AG04450 (cell line): ENCODE results near the gene AKAP6. TPM values are rescaled to one million over a fixed set of nuclear protein-coding genes. Genes with fewer than 3 reads are reported as not detected.

Experiments
- CTCF ChIA-PET: fragments of 300-600, 350-600 bp; formaldehyde crosslinking; extraction: SDS; loops from one replicate; lab custom pipeline; 2022; ENCODE audit warnings: antibody characterized with exemption, inconsistent platforms; lab: Charles Lee
- POLR2A ChIA-PET: fragments of 350-600 bp; formaldehyde crosslinking; extraction: SDS; loops from one replicate; lab custom pipeline; 2021; ENCODE audit warnings: antibody characterized with exemption, inconsistent platforms; lab: Yijun Ruan, JAX
- DNase-seq: peaks from one replicate; pipeline ENCODE4 v3.0.0-alpha.2; 2011; ENCODE audit warnings: low read depth, low spot score
- H3K27ac ChIP-seq: one replicate; pipeline ENCODE4 v1.5.1; 2012; ENCODE audit warnings: low read depth, low read length, control low read depth
- H3K27me3 ChIP-seq: one replicate; pipeline ENCODE4 v1.6.0; 2012; ENCODE audit warnings: low read length; ENCODE audit not compliant: control insufficient read depth, insufficient read depth
- H3K4me3 ChIP-seq: 2 replicates; pipeline ENCODE4 v1.5.1; 2011; ENCODE audit warnings: mild to moderate bottlenecking, low read depth, low read length, control low read depth
- H3K9me3 ChIP-seq: 2 replicates; pipeline ENCODE4 v1.5.1; 2012; ENCODE audit warnings: low read length; ENCODE audit not compliant: control insufficient read depth, insufficient read depth
- CTCF ChIP-seq: IDR thresholded peaks from 2 replicates; pipeline ENCODE4 v1.5.1; 2011; ENCODE audit warnings: low read depth, low read length, control low read depth, inconsistent platforms
- polyA plus RNA-seq: library from polyadenylated mRNA; depleted of rRNA; stranded (reverse); fragments of >200 nt; gene quantifications from 2 replicates; pipeline ENCODE4 v1.2.3, GENCODE V29; 2011

The AKAP6 gene
- polyA plus RNA-seq, 1 experiment = 0.78 TPM

GRCh38 chr14:32393119-32393518 lies 64.0 kb downstream of the AKAP6 start:
- CTCF ChIA-PET = no interaction called here
- Histone ChIP-seq H3K27ac (no peak overlapping the region), H3K4me3 (no peak overlapping the region), H3K9me3 (no peaks in the 10 kb centered on the region), H3K27me3 (peaks cover 5% of the 10 kb centered on the region)
- TF ChIP-seq CTCF = no peak
- no peak for DNase-seq
- POLR2A ChIA-PET = no interaction called here

GRCh38 chr14:32394038-32394437 lies 64.9 kb downstream of the AKAP6 start:
- peaks cover 5% of the 10 kb centered on the region for H3K27me3 ChIP-seq
- POLR2A ChIA-PET = no interaction called here
- DNase-seq = no peak

GRCh38 chr14:32396885-32397284 lies 67.8 kb downstream of the AKAP6 start:
- Histone ChIP-seq H3K27ac (no peak overlapping the region), H3K4me3 (no peak overlapping the region), H3K27me3 (no peaks in the 10 kb centered on the region), H3K9me3 (no peaks in the 10 kb centered on the region)
- CTCF ChIA-PET = interaction anchor here (1.2 to 1.5 kb wide), 2 partner anchors 14 to 84 kb away, joined by 3 to 4 read pairs; no protein-coding TSS in a partner anchor
- no peak for TF ChIP-seq CTCF
- POLR2A ChIA-PET = no interaction called here
- DNase-seq = no peak

More at GRCh38 chr14:32394038-32394437, 64.9 kb downstream of the AKAP6 start:
- CTCF ChIA-PET = no interaction called here
- TF ChIP-seq CTCF = no peak
- Histone ChIP-seq H3K4me3 (no peak overlapping the region), H3K27ac (no peak overlapping the region), H3K9me3 (no peaks in the 10 kb centered on the region)

GRCh38 chr14:32397861-32398640 lies 69.0 kb downstream of the AKAP6 start:
- H3K27me3 ChIP-seq = no peaks in the 10 kb centered on the region
- no peak overlapping the region for H3K4me3 ChIP-seq
- CTCF ChIA-PET = interaction anchor here (0.6 to 1.5 kb wide), 3 partner anchors 15 to 1943 kb away, joined by 3 to 4 read pairs (median 4); no protein-coding TSS in a partner anchor
- no peak for DNase-seq
- H3K9me3 ChIP-seq = no peaks in the 10 kb centered on the region
- no peak for TF ChIP-seq CTCF
- POLR2A ChIA-PET = interaction anchor here (0.7 kb wide), 1 partner anchor 346 kb away, joined by 4 read pairs; no protein-coding TSS in a partner anchor
- H3K27ac ChIP-seq = no peak overlapping the region

GRCh38 chr14:32399920-32400319 lies 70.8 kb downstream of the AKAP6 start:
- no peak for TF ChIP-seq CTCF
- no peak for DNase-seq
- H3K9me3 ChIP-seq = no peaks in the 10 kb centered on the region
- CTCF ChIA-PET = interaction anchor here (0.7 to 1.3 kb wide), 2 partner anchors 25 to 145 kb away, joined by 5 to 6 read pairs; no protein-coding TSS in a partner anchor
- no peak overlapping the region for H3K4me3 ChIP-seq
- POLR2A ChIA-PET = no interaction called here
- H3K27ac ChIP-seq = no peak overlapping the region
- no peaks in the 10 kb centered on the region for H3K27me3 ChIP-seq
